ENCODE measurements around the gene OPN4.

- TF ChIP-seq POLR2A (IDR thresholded peaks at IDR 0.05; ENCODE audit: low read depth, low read length) (no peak), POLR2AphosphoS5 (IDR thresholded peaks at IDR 0.05; ENCODE audit: low read depth, low read length) (no peak)
Measured at GRCh38 chr10:86698207-86698940, 44.0 kb downstream of the OPN4 start.
